DLD1 (cell line): ENCODE results near the gene ACSS1.

Experiments
- in situ Hi-C: cut with HindIII; loops from 2 replicates; pipeline ENCODE4 v1.10.0; 2017; ENCODE audit warnings: low sequenced_read_pairs

The ACSS1 gene

GRCh38 chr20:24963672-24964505 is 94.0 kb downstream of the ACSS1 start:
- in situ Hi-C loops, result no loop called here

DNA sequence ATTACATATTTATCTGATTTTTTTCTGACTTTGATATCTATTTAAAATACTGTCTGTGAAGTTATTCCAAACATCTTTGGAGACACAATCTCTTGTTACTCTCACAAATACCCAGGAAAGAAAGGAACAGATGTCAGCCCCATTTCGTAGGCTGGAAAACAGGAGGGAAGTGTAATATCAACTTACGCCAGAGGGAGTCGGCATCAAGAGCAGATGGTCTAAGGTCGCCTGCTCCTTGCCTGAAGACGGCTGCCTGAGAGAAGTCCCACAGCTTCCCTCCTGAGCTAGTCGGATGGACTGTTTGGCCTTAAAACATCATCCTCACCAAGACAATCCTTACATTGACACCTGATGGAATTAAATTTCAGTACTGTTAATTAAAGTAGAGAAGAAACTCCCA is 95.4 kb downstream of the ACSS1 start:
- in situ Hi-C loops, result no loop called here

DNA sequence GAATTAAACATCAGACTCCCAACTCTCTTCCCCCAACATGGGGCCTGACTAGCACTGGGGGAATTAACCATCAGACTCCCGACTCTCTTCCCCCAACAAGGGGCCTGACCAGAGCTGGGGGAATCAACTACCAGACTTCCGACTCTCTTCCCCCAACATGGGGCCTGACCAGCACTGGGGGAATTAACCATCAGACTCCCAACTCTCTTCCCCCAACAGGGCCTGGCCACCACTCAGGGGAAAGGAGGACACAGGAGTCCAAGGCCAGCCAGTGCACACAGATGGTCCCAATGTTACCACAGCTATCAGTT is 95.8 kb downstream of the ACSS1 start:
- in situ Hi-C loops, result no loop called here

DNA sequence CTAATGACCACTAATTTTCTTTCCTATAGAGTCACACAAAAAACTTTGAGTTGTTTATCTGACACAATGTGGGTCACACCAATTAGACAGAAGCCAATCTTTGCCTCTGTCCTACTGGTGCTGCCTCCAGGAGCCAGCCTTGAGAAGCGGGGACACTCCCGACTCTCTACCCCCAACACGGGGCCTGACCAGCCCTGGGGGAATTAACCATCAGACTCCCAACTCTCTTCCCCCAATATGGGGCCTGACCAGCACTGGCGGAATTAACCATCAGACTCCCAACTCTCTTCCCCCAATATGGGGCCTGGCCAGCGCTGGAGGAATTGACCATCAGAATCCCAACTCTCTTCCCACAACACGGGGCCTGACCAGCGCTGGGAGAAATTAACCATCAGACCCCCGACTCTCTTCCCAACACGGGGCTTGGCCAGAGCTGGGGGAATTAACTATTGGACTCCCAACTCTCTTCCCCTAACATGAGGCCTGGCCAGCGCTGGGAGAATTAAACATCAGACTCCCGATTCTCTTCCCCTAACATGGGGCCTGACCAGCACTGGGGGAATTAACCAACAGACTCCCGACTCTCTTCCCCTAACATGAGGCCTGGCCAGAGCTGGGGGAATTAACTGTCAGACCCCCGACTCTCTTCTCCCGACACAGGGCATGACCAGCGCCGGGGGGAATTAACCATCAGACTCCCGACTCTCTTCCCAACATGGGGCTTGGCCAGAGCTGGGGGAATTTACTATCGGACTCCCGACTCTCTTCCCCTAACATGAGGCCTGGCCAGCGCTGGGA is 96.4 kb downstream of the ACSS1 start:
- in situ Hi-C loops, result no loop called here

DNA sequence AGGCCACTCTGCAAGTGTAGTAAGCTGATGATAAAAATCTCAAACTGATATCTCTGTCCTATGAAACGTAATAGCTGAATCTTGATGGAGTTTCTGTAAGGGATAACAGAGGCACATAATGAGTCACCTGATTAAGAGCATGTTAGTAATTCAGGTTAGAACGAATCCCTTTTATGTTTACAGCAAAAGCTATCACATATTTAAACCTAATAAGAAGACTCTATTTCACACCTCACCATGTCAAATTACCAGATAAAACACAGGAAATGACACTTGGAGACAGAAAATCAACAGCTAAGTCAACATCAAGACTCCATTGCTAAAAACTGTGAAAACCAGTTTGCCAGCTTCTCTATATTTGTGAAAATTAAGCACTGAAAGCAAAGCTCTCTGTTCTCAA is 97.1 kb downstream of the ACSS1 start:
- in situ Hi-C loops, result no loop called here

- in situ Hi-C loops, result no loop called here
Measured at GRCh38 chr20:24960302-24960801, 97.6 kb downstream of the ACSS1 start.

DNA sequence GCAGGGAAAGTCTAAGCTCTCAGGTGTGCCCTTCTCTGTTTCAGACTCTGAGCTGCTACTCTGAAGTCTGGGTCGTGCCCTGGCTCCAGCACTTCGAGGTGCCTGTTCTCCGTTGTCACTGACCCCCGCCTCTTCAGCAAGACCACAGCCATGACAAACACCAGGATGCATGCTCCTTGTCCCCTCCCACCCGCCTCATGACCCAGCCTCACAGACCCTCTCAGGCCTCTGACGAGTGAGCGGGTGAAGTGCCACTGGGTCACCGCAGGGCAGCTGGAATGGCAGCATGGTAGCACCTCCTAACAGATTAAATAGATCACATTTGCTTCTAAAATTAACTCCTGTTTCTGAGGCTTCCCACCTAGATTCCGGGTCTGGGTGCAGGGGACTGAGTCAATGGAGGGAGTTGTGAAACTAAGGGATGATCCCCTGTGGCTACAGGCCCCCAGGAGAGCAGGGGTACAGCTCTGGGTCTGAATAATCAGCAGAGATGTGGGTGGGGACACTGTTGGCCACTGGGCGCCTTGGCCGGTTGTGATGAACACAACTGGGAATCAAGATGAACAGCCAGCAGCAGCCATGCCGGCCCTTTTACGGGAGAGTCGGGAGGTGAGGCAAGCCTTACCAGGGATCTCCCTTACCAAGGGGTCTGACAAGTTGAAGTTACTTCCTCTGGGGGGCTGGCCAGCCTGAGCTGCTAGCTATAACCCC is 98.2 kb downstream of the ACSS1 start:
- in situ Hi-C loops, result no loop called here

GRCh38 chr20:24958506-24959385 is 99.2 kb downstream of the ACSS1 start:
- in situ Hi-C loops, result no loop called here

GRCh38 chr20:24957326-24958016 is 100.5 kb downstream of the ACSS1 start:
- in situ Hi-C loops, result no loop called here
